Omental fat pad (tissue), 4 donors: ENCODE measurements around the gene PIP4K2A. TPM values are rescaled to one million over a fixed set of nuclear protein-coding genes. Genes with fewer than 3 reads are reported as not detected.

Experiments used
- ATAC-seq: fragments of 150-250 bp; one replicate; pipeline ENCODE4 v1.9.1; 2016; ENCODE audit warnings: mild to moderate bottlenecking, moderate library complexity; ENCODE audit not compliant: low FRiP score
- DNase-seq: peaks from one replicate; pipeline ENCODE4 v3.0.0-alpha.2; 2019; ENCODE audit warnings: low spot score
- total RNA-seq, 4 donors: library from RNA; depleted of rRNA; stranded (reverse); fragments of >200 nt; gene quantifications; one replicate each; pipeline ENCODE4 v1.1.0, GENCODE V29; 2016
- TF ChIP-seq, protein P1 (sequence below), 3 donors: fragments of 450-650 bp; IDR thresholded peaks; one replicate each; pipeline ENCODE4 v1.5.1; 2016 to 2017; ENCODE audit warnings: antibody characterized with exemption in 3 of 3, mild to moderate bottlenecking in 3 of 3, moderate library complexity in 2 of 3

The PIP4K2A gene
- total RNA-seq, 4 donors from 2014 or later, result 16.2 to 32.5 (median 30.4) TPM

GRCh38 chr10:22599636-22600228 is 114.6 kb downstream of the PIP4K2A start:
- ATAC-seq (no peak), DNase-seq (no peak)
- TF ChIP-seq, protein P1, sequence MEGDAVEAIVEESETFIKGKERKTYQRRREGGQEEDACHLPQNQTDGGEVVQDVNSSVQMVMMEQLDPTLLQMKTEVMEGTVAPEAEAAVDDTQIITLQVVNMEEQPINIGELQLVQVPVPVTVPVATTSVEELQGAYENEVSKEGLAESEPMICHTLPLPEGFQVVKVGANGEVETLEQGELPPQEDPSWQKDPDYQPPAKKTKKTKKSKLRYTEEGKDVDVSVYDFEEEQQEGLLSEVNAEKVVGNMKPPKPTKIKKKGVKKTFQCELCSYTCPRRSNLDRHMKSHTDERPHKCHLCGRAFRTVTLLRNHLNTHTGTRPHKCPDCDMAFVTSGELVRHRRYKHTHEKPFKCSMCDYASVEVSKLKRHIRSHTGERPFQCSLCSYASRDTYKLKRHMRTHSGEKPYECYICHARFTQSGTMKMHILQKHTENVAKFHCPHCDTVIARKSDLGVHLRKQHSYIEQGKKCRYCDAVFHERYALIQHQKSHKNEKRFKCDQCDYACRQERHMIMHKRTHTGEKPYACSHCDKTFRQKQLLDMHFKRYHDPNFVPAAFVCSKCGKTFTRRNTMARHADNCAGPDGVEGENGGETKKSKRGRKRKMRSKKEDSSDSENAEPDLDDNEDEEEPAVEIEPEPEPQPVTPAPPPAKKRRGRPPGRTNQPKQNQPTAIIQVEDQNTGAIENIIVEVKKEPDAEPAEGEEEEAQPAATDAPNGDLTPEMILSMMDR (IDR thresholded peaks at IDR 0.05), result no peak

GRCh38 chr10:22599048-22599561 is 115.3 kb downstream of the PIP4K2A start:
- TF ChIP-seq, protein P1 (IDR thresholded peaks at IDR 0.05), result no peak
- ATAC-seq (peak; percentile 75), DNase-seq (no peak)

DNA sequence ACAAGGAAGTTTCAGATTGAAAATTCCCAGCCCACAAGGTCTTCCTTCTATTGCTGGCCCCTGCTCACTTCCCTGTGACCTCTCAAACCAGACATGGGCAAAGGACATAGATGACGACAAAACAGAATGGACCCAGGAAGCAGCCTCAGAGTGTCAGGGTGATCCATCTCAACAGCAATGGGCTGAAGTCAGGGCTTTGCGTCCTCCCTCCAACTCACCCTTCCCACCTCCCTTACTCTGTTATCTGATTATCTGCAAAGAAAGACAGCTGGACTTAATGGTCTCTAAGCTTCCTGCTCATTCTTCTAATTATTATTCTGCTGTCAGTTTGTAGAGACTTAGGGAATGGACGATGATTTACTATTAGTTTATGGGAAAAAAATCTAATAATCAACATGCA is 115.9 kb downstream of the PIP4K2A start:
- no peak for DNase-seq
- ATAC-seq, result no peak
- TF ChIP-seq, protein P1 (IDR thresholded peaks at IDR 0.05), result no peak

DNA sequence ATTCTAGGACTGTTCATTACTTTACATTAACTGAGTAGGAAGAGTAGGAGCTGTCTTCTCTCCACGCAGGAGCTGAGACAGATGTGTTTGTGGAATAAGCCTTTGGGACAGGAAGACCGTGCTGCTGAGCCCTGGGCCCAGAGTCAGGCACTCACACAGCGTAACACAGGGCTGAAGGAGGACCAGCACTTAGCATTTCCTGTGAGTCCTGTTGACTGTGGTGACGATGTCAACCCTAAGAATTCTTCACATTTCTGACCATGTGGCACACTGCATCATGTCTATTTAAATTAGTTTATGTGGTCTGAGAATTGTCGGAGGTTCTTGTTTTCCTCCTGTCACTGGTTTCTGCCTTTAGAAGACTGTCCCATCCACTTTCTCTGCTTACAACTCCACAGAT is 117.2 kb downstream of the PIP4K2A start:
- DNase-seq (no peak), ATAC-seq (no peak)
- TF ChIP-seq, protein P1 (IDR thresholded peaks at IDR 0.05), result no peak

GRCh38 chr10:22593636-22594198 is 120.7 kb downstream of the PIP4K2A start:
- no peak for ATAC-seq
- TF ChIP-seq, protein P1 (IDR thresholded peaks at IDR 0.05), result no peak

DNA sequence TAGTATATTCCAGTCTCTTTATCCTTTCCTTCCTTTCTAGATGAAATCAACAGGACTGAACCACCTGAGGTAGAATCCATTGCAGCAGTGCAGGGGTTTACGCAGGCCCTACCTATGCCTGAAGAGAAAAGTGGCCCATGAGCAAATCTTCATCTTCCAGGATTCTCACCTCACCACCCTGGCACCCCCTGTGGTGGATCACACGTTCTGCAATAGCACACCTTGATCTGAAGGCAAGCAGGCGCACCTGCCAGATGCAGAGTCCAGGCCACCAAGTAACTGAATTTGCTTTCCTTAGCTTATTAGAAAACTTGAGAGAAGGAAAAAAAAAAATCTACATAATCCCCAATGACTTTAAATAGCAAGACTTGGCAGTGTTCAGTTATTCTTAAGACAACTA is 121.4 kb downstream of the PIP4K2A start:
- no peak for DNase-seq
- ATAC-seq, result no peak
- TF ChIP-seq, protein P1 (IDR thresholded peaks at IDR 0.05), result no peak

More at GRCh38 chr10:22593636-22594198, 120.7 kb downstream of the PIP4K2A start:
- no peak for DNase-seq
